Large intestine (tissue), 3 donors: ENCODE measurements around the gene AUTS2. TPM values are rescaled to one million over a fixed set of nuclear protein-coding genes. Genes with fewer than 3 reads are reported as not detected.

Experiments used
- DNase-seq, 2 donors: peaks; one replicate each; pipeline versions ENCODE4 v3.0.0 to v3.0.0-alpha.2; 2013
- H3K27ac ChIP-seq: one replicate; pipeline ENCODE4 v1.5.1; 2013; ENCODE audit warnings: low read length
- H3K27me3 ChIP-seq: 2 replicates; pipeline ENCODE4 v1.6.1; 2013; ENCODE audit warnings: low read length; ENCODE audit not compliant: control insufficient read depth, insufficient read depth
- H3K36me3 ChIP-seq: 2 replicates; pipeline ENCODE4 v1.6.1; 2013; ENCODE audit warnings: low read length; ENCODE audit not compliant: control insufficient read depth, insufficient read depth
- H3K4me1 ChIP-seq: one replicate; pipeline ENCODE4 v1.6.1; 2013; ENCODE audit warnings: low read length; ENCODE audit not compliant: control insufficient read depth, insufficient read depth
- H3K4me3 ChIP-seq: one replicate; pipeline ENCODE4 v1.5.1; 2013; ENCODE audit warnings: low read length
- H3K9me3 ChIP-seq: one replicate; pipeline ENCODE4 v1.6.1; 2013; ENCODE audit warnings: mild to moderate bottlenecking, low read depth, low read length, moderate library complexity; ENCODE audit not compliant: control insufficient read depth
- WGBS: methylation state at CpG from one replicate; pipeline ENCODE4 v1.1.5; 2013; ENCODE audit warnings: low lambda C conversion rate; ENCODE audit not compliant: insufficient coverage; 5-methylcytosine and 5-hydroxymethylcytosine counted together
- polyA plus RNA-seq: library from polyadenylated mRNA; unstranded; fragments of 120-200 nt; gene quantifications from one replicate; pipeline ENCODE4 v1.2.1, GENCODE V29; 2013

The AUTS2 gene
- polyA plus RNA-seq, 1 donor = 51.3 TPM

DNA sequence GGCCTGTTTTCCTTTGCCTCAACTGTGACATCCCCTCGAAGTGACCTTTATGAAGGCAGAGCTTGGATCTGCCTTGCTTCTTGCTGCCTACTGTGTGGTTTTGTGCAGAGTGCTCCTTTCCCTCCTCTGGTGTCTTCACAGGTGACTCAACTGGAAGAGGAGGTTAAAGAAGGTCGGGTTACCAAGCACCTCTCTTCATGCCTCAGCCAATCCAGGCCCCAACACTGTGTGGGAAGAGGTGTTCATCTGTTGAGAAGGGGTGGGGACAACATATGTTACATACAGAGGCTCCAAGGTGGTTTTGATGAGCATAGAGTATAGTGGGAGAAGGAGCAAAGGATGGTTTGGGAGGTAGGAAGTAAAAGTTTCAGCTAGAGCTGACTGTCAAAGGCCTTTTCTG, 155.7 kb downstream of the AUTS2 start:
- no CpG with 5 or more reads among the region's 2 CpGs for WGBS
- H3K27me3 ChIP-seq = no peaks in the 10 kb centered on the region
- peaks cover 4% of the 10 kb centered on the region for H3K4me1 ChIP-seq
- H3K4me3 ChIP-seq = no peak overlapping the region
- no peaks in the 10 kb centered on the region for H3K9me3 ChIP-seq
- H3K36me3 ChIP-seq = no peaks in the 10 kb centered on the region
- DNase-seq = no peak
- no peak overlapping the region for H3K27ac ChIP-seq

GRCh38 chr7:69754476-69754875, 156.2 kb downstream of the AUTS2 start:
- Histone ChIP-seq H3K9me3 (no peaks in the 10 kb centered on the region), H3K4me1 (peaks cover 4% of the 10 kb centered on the region), H3K36me3 (no peaks in the 10 kb centered on the region), H3K4me3 (no peak overlapping the region), H3K27ac (no peak overlapping the region), H3K27me3 (no peaks in the 10 kb centered on the region)
- no peak for DNase-seq
- no CpG with 5 or more reads among the region's 3 CpGs for WGBS

GRCh38 chr7:69756235-69756634, 158.0 kb downstream of the AUTS2 start:
- H3K27me3 ChIP-seq = no peaks in the 10 kb centered on the region
- no peak overlapping the region for H3K4me3 ChIP-seq
- H3K9me3 ChIP-seq = no peaks in the 10 kb centered on the region
- peaks cover 4% of the 10 kb centered on the region for H3K4me1 ChIP-seq
- no peak overlapping the region for H3K27ac ChIP-seq
- H3K36me3 ChIP-seq = no peaks in the 10 kb centered on the region
- WGBS = 100% methylated on average over 1 of the region's 1 CpG
- DNase-seq = no peak

DNA sequence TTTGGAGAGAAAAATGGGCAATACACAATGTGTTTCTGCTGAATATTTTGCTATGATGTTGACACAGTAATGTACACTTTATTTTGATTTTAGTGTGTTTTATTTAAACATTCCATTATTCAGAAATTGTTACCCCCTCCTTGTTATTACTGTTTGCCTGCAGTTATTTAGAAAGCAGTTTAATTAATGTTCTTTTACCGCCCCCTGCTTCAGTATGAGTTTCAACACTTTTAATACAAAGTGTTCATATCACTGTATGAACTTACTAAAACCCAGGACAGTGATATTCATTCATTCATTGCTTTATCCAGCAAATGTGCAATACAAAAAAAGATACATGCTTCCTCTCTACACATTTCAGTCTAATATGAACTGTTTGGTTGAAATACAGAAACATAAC, 159.3 kb downstream of the AUTS2 start:
- 60% methylated on average over 1 of the region's 1 CpG for WGBS
- H3K27ac ChIP-seq = no peak overlapping the region
- H3K27me3 ChIP-seq = no peaks in the 10 kb centered on the region
- peaks cover 4% of the 10 kb centered on the region for H3K4me1 ChIP-seq
- H3K9me3 ChIP-seq = no peaks in the 10 kb centered on the region
- no peak overlapping the region for H3K4me3 ChIP-seq
- DNase-seq = no peak
- H3K36me3 ChIP-seq = no peaks in the 10 kb centered on the region

- H3K9me3 ChIP-seq = no peaks in the 10 kb centered on the region
- DNase-seq = peak in 1 of 2 donors; percentile 49
- no peak overlapping the region for H3K4me3 ChIP-seq
- no peaks in the 10 kb centered on the region for H3K27me3 ChIP-seq
- peaks cover 4% of the 10 kb centered on the region for H3K4me1 ChIP-seq
- no peak overlapping the region for H3K27ac ChIP-seq
- H3K36me3 ChIP-seq = no peaks in the 10 kb centered on the region
- WGBS = 17% methylated on average over 1 of the region's 1 CpG
These were observed 159.7 kb downstream of the AUTS2 start for GRCh38 chr7:69757981-69758430.

- Histone ChIP-seq H3K36me3 (no peaks in the 10 kb centered on the region), H3K4me1 (peaks cover 4% of the 10 kb centered on the region), H3K4me3 (no peak overlapping the region), H3K27ac (no peak overlapping the region), H3K27me3 (no peaks in the 10 kb centered on the region), H3K9me3 (no peaks in the 10 kb centered on the region)
- WGBS = no CpG with 5 or more reads among the region's 4 CpGs
- DNase-seq = no peak
These were observed 161.1 kb downstream of the AUTS2 start for GRCh38 chr7:69759373-69759772.

DNA sequence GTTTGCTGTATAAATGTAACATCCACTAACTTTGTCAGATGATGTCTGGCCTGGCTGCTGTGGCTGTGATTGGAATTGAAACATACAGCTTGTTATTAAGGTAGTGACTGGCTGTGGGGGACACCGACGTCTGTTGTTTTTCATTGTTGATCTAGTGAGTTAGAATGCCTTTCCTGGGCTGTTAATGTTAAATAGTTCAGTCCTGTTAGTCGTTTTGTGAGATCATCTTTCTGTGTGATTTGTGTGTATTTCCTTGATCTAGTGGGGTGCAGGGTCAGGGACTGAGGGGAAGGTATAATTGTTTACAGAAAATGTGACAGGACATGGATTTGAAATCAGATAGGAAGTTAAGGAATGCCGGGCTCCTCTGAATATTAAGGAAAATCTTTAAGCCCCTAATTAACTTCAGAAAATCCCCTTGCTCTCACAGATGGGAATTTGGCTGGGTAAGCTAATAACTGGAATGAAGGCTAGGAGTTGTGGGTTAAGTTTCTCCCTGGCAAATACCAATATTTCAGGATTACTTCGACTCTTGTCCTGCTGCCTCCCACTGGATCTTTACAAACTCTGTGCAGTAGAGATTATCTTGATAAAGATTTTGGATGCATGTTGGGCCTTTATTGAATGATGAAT, 163.1 kb downstream of the AUTS2 start:
- no peaks in the 10 kb centered on the region for H3K27me3 ChIP-seq
- no peaks in the 10 kb centered on the region for H3K9me3 ChIP-seq
- no peaks in the 10 kb centered on the region for H3K36me3 ChIP-seq
- no peak overlapping the region for H3K27ac ChIP-seq
- peaks cover 4% of the 10 kb centered on the region for H3K4me1 ChIP-seq
- no peak for DNase-seq
- WGBS = 50% methylated on average over 1 of the region's 5 CpGs
- H3K4me3 ChIP-seq = no peak overlapping the region

DNA sequence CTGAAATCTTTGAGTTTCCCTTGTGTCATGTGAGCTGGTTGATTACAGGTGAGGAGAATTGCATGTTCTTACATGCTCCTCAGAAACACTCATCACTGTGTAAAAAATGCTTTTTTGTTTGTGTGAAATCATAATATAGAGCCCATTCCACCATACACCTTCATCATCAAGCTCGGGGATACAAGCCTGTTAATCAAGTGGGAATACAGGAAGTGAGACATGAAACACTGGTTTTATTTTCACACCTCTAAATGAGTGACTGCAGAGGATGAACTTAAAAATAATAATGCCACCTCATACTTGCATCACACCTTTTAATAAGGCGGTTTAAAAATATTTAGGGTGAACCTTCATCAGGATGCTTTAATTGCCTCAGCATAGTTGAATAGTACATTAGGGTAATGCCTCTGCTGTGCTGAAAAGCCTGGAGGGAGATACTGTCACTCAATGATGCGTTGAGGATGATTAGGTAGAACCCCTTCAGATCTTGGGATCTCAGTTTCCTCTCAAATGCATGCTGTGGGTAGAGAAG, 164.6 kb downstream of the AUTS2 start:
- WGBS = 100% methylated on average over 1 of the region's 3 CpGs
- Histone ChIP-seq H3K4me1 (peaks cover 1% of the 10 kb centered on the region), H3K9me3 (no peaks in the 10 kb centered on the region), H3K36me3 (no peaks in the 10 kb centered on the region), H3K27ac (no peak overlapping the region), H3K27me3 (no peaks in the 10 kb centered on the region), H3K4me3 (no peak overlapping the region)
- no peak for DNase-seq

GRCh38 chr7:69763513-69763912, 165.2 kb downstream of the AUTS2 start:
- no CpG with 5 or more reads among the region's 3 CpGs for WGBS
- Histone ChIP-seq H3K27ac (no peak overlapping the region), H3K9me3 (no peaks in the 10 kb centered on the region), H3K27me3 (no peaks in the 10 kb centered on the region), H3K4me3 (no peak overlapping the region), H3K36me3 (no peaks in the 10 kb centered on the region), H3K4me1 (no peaks in the 10 kb centered on the region)
- DNase-seq = no peak

GRCh38 chr7:69764147-69764546, 165.9 kb downstream of the AUTS2 start:
- H3K27ac ChIP-seq = no peak overlapping the region
- no peak overlapping the region for H3K4me3 ChIP-seq
- no peak for DNase-seq
- H3K36me3 ChIP-seq = no peaks in the 10 kb centered on the region
- no peaks in the 10 kb centered on the region for H3K27me3 ChIP-seq
- no CpG with 5 or more reads among the region's 4 CpGs for WGBS
- no peaks in the 10 kb centered on the region for H3K9me3 ChIP-seq
- no peaks in the 10 kb centered on the region for H3K4me1 ChIP-seq

DNA sequence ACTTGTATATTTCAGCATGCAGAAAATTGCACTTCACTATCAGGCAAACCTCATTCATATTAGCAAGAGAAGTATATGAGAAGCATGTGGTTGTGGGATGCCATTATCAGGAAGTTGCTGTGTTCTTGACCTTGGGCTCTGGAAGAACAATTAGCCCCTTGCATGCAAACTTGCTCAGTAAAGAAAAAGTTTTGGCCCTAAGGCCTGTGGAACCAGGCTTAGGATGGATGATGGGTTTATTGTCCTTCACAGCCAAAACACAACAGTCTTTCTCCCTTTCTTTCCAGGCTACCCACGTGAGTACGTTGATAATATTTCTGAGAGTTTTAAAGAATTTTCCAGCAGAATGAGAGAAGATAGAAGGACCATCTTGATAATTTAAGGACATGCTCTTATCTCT, 166.4 kb downstream of the AUTS2 start:
- H3K4me3 ChIP-seq = no peak overlapping the region
- no peaks in the 10 kb centered on the region for H3K27me3 ChIP-seq
- no CpG with 5 or more reads among the region's 2 CpGs for WGBS
- no peak for DNase-seq
- H3K27ac ChIP-seq = no peak overlapping the region
- H3K4me1 ChIP-seq = no peaks in the 10 kb centered on the region
- no peaks in the 10 kb centered on the region for H3K9me3 ChIP-seq
- H3K36me3 ChIP-seq = no peaks in the 10 kb centered on the region
